ENCODE data around the gene PHLDA3. TPM values are rescaled to one million over a fixed set of nuclear protein-coding genes. Genes with fewer than 3 reads are reported as not detected.

PHLDA3 gene
- total and polyA plus RNA-seq, 7 donors: 3.2 to 135 (median 93.4) TPM

DNA sequence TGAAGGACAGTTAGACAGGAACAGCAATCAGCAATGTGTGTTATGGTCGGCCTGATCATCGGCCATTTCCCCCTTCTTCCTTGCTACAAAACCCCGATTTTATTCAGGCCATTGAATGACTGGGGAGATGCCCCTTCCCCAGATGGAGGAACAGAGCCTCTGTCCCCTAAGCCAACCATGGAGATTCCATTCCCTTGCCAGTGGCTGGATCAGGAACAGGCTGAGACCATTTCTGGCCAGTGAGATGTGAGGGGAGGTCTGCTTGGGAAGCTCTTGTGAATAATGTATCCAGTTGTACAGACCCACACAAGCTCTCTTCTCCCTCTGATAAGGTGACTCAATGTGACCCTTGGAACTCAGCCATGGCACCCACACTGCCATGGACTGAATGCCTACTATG lies 30.2 kb upstream of the PHLDA3 start:
- Histone ChIP-seq H3K9me3 (no peaks in the 10 kb centered on the region), H3K27me3 (no peaks in the 10 kb centered on the region), H3K36me3 (peaks cover 16 to 45% (median 21%) of the 10 kb centered on the region in 4 donors), H3K4me3 (peak overlapping the region in 3 of 4 donors; percentile 10 to 85 (median 71)), H3K27ac (peak overlapping the region; percentile 92 to 98 (median 96)), H3K4me1 (peaks cover 0 to 92% (median 90%) of the 10 kb centered on the region in 4 donors)
- intact Hi-C loops (cut with DNase I): no loop called here
- WGBS, 2 donors: 89 to 92% methylated on average over 3 of the region's 3 CpGs
- DNase-seq: no peak
- no peak for TF ChIP-seq EP300 (IDR thresholded peaks at IDR 0.05)
- TF ChIP-seq POLR2AphosphoS5 (IDR thresholded peaks at IDR 0.05): peak in 3 of 4 donors; percentile 4 to 74 (median 58)

DNA sequence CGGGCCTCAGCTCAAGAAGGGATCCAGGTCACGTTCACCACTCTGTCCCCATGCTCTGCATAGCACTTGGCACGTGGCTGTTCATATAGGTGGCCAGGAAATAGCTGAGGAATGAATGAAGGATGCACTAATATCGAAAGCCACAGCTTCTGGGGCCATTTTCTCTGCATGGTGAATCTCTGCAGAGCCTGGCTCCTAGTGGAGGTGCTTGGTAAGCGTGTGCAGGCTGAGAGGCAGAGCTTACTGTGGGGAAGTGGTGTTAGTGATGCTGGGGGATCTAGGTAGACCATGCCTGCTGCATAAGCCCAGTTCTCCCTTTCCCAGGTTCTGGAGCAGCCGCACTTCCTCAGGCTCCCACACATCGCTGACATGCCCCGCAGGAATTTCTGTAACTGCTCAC lies 29.6 kb upstream of the PHLDA3 start:
- DNase-seq: no peak
- TF ChIP-seq EP300 (IDR thresholded peaks at IDR 0.05): no peak
- TF ChIP-seq POLR2A (IDR thresholded peaks at IDR 0.05): no peak
- TF ChIP-seq POLR2AphosphoS5 (IDR thresholded peaks at IDR 0.05): peak in 3 of 4 donors; percentile 7 to 61 (median 11)
- TF ChIP-seq, protein P1, sequence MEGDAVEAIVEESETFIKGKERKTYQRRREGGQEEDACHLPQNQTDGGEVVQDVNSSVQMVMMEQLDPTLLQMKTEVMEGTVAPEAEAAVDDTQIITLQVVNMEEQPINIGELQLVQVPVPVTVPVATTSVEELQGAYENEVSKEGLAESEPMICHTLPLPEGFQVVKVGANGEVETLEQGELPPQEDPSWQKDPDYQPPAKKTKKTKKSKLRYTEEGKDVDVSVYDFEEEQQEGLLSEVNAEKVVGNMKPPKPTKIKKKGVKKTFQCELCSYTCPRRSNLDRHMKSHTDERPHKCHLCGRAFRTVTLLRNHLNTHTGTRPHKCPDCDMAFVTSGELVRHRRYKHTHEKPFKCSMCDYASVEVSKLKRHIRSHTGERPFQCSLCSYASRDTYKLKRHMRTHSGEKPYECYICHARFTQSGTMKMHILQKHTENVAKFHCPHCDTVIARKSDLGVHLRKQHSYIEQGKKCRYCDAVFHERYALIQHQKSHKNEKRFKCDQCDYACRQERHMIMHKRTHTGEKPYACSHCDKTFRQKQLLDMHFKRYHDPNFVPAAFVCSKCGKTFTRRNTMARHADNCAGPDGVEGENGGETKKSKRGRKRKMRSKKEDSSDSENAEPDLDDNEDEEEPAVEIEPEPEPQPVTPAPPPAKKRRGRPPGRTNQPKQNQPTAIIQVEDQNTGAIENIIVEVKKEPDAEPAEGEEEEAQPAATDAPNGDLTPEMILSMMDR (IDR thresholded peaks at IDR 0.05): peak in 2 of 4 experiments; percentile 8 to 28
- no peaks in the 10 kb centered on the region for H3K9me3 ChIP-seq
- H3K27ac ChIP-seq: peak overlapping the region; percentile 92 to 98 (median 96)
- no peaks in the 10 kb centered on the region for H3K27me3 ChIP-seq
- H3K36me3 ChIP-seq: peaks cover 18 to 50% (median 26%) of the 10 kb centered on the region in 4 donors
- intact Hi-C loops (cut with DNase I): no loop called here
- peaks cover 0 to 97% (median 95%) of the 10 kb centered on the region in 4 donors for H3K4me1 ChIP-seq
- peak overlapping the region; percentile 1 to 85 (median 40) for H3K4me3 ChIP-seq
- 92% methylated on average over 8 of the region's 8 CpGs for WGBS, 2 donors

DNA sequence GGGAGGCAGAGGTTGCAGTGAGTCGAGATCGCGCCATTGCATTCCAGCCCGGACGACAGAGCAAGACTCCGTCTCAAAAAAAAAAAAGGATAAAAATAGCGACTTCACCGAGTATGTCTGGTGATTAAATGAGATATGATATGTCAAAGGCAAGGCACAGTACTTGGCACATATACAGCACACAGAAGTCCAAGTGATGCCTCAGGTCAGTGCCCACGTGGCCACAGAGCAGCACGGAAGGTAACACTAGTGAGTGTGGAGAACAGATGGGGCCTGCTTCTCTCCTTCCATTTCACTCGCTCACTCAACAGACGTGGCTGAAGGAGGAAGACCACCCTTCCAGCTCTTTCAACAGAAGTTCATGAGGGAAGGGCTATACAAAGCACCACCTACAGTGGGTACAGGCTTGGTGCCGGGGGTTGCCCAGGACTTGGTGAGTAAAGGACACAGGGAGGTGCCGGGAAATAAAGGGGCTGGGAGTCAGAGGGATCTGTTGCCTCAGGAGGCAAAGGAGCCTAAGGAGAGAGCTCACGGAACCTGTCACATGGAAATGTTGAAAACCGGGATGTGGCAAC lies 29.0 kb upstream of the PHLDA3 start:
- intact Hi-C loops (cut with DNase I): no loop called here
- H3K36me3 ChIP-seq: peaks cover 20 to 53% (median 30%) of the 10 kb centered on the region in 4 donors
- H3K4me3 ChIP-seq: peak overlapping the region in 3 of 4 donors; percentile 1 to 85 (median 71)
- no peaks in the 10 kb centered on the region for H3K27me3 ChIP-seq
- 89 to 95% methylated on average over 16 of the region's 16 CpGs for WGBS, 2 donors
- peak overlapping the region; percentile 92 to 98 (median 96) for H3K27ac ChIP-seq
- DNase-seq: no peak
- TF ChIP-seq, protein P1 (IDR thresholded peaks at IDR 0.05): no peak
- no peak for TF ChIP-seq POLR2A (IDR thresholded peaks at IDR 0.05)
- TF ChIP-seq POLR2AphosphoS5 (IDR thresholded peaks at IDR 0.05): peak in 3 of 4 donors; percentile 32 to 79 (median 67)
- TF ChIP-seq EP300 (IDR thresholded peaks at IDR 0.05): peak in 2 of 4 donors; percentile 21 to 27
- peaks cover 0 to 100% (median 97%) of the 10 kb centered on the region in 4 donors for H3K4me1 ChIP-seq
- no peaks in the 10 kb centered on the region for H3K9me3 ChIP-seq

DNA sequence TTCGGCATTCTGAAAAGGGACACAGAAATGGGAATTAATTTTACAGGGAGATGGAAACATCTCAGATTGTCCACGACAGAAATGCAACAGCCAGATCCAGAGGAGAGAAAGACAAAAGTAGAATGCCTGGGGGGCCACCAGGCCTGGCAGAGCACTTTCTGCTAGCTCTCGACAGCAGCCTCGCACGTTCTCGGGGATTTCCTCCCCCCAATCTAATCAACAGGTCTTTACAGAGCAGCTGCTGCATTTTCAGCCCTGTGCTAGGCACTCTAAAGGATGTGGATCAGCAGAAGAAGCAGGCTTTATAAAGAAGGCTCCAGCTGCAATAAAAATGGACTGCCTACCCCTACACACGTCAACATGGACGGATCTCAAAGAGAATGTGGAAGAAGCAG lies 27.3 kb upstream of the PHLDA3 start:
- Histone ChIP-seq H3K4me3 (peak overlapping the region in 3 of 4 donors; percentile 8 to 22 (median 11)), H3K36me3 (peaks cover 27 to 60% (median 35%) of the 10 kb centered on the region in 4 donors), H3K4me1 (peaks cover 0 to 100% (median 99%) of the 10 kb centered on the region in 4 donors), H3K27ac (peak overlapping the region; percentile 92 to 98 (median 96)), H3K9me3 (no peaks in the 10 kb centered on the region), H3K27me3 (no peaks in the 10 kb centered on the region)
- DNase-seq: no peak
- WGBS, 2 donors: 75 to 85% methylated on average over 8 of the region's 8 CpGs
- intact Hi-C loops (cut with DNase I): no loop called here
- TF ChIP-seq POLR2AphosphoS5 (IDR thresholded peaks at IDR 0.05): peak in 2 of 4 donors; percentile 13 to 45
- TF ChIP-seq, protein P1 (IDR thresholded peaks at IDR 0.05): no peak

DNA sequence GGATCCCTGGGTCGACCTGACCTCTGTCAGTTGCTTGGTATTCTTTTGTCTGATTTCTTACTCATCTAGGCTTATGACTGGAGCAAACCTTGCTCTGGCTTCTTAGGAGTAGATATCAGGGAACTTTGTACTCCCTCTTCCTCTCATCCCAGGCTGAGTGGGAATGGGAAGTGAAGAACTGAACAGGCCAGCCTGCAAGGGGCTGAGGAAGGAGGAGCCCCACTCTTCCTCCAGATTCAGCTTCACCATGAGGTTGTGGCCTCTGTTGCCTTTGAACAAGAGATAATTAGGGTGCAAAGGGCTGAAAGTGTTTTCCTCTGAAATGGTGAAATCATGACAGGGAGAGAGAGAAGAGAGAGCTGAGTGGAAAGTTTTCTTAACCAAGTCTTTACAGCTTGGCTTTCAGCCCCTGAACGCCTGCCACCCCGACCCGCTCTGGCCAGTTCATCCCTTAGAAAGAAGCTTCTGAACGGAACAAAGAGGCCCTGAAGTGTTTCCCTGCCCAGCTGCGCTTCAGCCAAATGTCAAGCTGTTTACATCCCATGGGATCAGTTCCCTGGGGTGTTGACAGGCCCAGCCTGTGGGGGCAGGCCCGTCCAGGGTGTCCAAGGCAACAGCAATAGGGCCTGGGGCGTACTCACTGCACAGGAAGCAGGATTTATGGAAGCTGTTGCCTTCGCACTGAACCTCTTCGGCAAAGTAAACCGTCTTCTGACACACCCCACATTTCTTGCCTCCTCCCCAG lies 26.7 kb upstream of the PHLDA3 start:
- Histone ChIP-seq H3K27me3 (no peaks in the 10 kb centered on the region), H3K27ac (peak overlapping the region; percentile 92 to 98 (median 96)), H3K4me3 (peak overlapping the region in 2 of 4 donors; percentile 8 to 11), H3K36me3 (peaks cover 27 to 66% (median 36%) of the 10 kb centered on the region in 4 donors), H3K4me1 (peaks cover 0 to 100% (median 99%) of the 10 kb centered on the region in 4 donors), H3K9me3 (no peaks in the 10 kb centered on the region)
- peak; percentile 95 for DNase-seq
- 71 to 82% methylated on average over 11 of the region's 11 CpGs for WGBS, 2 donors
- TF ChIP-seq, protein P1 (IDR thresholded peaks at IDR 0.05): no peak
- TF ChIP-seq POLR2A (IDR thresholded peaks at IDR 0.05) (no peak), EP300 (IDR thresholded peaks at IDR 0.05) (peak; percentile 46 to 95 (median 76)), POLR2AphosphoS5 (IDR thresholded peaks at IDR 0.05) (peak; percentile 84 to 89 (median 87))
- intact Hi-C loops (cut with DNase I): no loop called here

Data from sigmoid colon (tissue), 7 donors.